GM12878 (cell line): ENCODE results near the gene GP2. TPM values are rescaled to one million over a fixed set of nuclear protein-coding genes. Genes with fewer than 3 reads are reported as not detected.

Experiments
- ATAC-seq: fragments of 200-7000 bp; cut with Tn5 transposase; 3 replicates; pipeline ENCODE4 v1.9.1; 2020; ENCODE audit warnings: mild to moderate bottlenecking, moderate library complexity
- BruUV-seq: library from RNA; stranded (reverse); fragments of 400-500 nt; replicated peaks from 2 replicates; lab custom pipeline; 2021; lab: Mats Ljungman, UMichigan
- CTCF ChIA-PET: fragments of 300-600 bp; sonication (Branson Sonifier 250); formaldehyde crosslinking; extraction: SDS; loops from one replicate; lab custom pipeline; 2021; ENCODE audit warnings: inconsistent platforms; lab: Yijun Ruan, JAX
- POLR2A ChIA-PET: fragments of 350-600 bp; formaldehyde crosslinking; extraction: SDS; loops from one replicate; lab custom pipeline; 2021; ENCODE audit warnings: inconsistent platforms; lab: Charles Lee
- RAD21 ChIA-PET: fragments of 300-600 bp; sonication (Branson Sonifier 250); formaldehyde crosslinking; loops from one replicate; lab custom pipeline; 2023; ENCODE audit warnings: antibody characterized with exemption; ENCODE audit not compliant: unreplicated experiment; lab: Charles Lee
- SMC1A ChIA-PET: fragments of 300-600 bp; sonication (Branson Sonifier 250); formaldehyde crosslinking; loops from one replicate; lab custom pipeline; 2023; ENCODE audit not compliant: unreplicated experiment, uncharacterized antibody; lab: Charles Lee
- DNase-seq: peaks from one replicate; pipeline ENCODE4 v3.0.0-alpha.2; 2011; ENCODE audit warnings: low read depth, low spot score
- FAIRE-seq: peaks from 3 replicates; lab custom pipeline; 2011; peaks lifted over from hg19 to GRCh38; lab: Jason Lieb, UNC
- H2AFZ ChIP-seq: 2 replicates; pipeline ENCODE4 v1.6.0; 2011; ENCODE audit warnings: low read depth, low read length, control low read depth; ENCODE audit not compliant: control insufficient read depth
- H3K27ac ChIP-seq: 2 replicates; pipeline ENCODE4 v1.5.1; 2011; ENCODE audit warnings: control low read depth; ENCODE audit not compliant: control insufficient read depth, insufficient read depth
- H3K27me3 ChIP-seq, 2 experiments: replicated peaks in 1 of 2; 2 replicates each; pipeline versions ENCODE4 v1.6.0 to v1.6.1; 2011; ENCODE audit warnings: low read length in 1 of 2; ENCODE audit not compliant: control insufficient read depth in 2 of 2, insufficient read depth in 2 of 2
- H3K36me3 ChIP-seq, 2 experiments: 2 replicates each; pipeline ENCODE4 v1.5.1; 2011; ENCODE audit warnings: low read length in 1 of 2; ENCODE audit not compliant: control insufficient read depth in 2 of 2, insufficient read depth in 2 of 2
- H3K4me1 ChIP-seq: 2 replicates; pipeline ENCODE4 v1.6.1; 2011; ENCODE audit warnings: mild to moderate bottlenecking, low read length, moderate library complexity, mixed read lengths; ENCODE audit not compliant: control insufficient read depth, insufficient read depth
- H3K4me2 ChIP-seq: 2 replicates; pipeline ENCODE4 v1.6.0; 2011; ENCODE audit warnings: control low read depth; ENCODE audit not compliant: control insufficient read depth, insufficient read depth
- H3K4me3 ChIP-seq: fragments of 200-600 bp; sonication (generic); 2 replicates; pipeline ENCODE4 v1.5.1; 2016
- H3K79me2 ChIP-seq: 2 replicates; pipeline ENCODE4 v1.6.0; 2011; ENCODE audit warnings: low read length; ENCODE audit not compliant: control insufficient read depth, insufficient read depth
- H3K9ac ChIP-seq: 2 replicates; pipeline ENCODE4 v1.8.0; 2011; ENCODE audit warnings: low read length, control low read depth, mixed read lengths; ENCODE audit not compliant: control insufficient read depth, insufficient read depth
- H3K9me3 ChIP-seq: replicated peaks from 3 replicates; pipeline ENCODE4 v1.5.1; 2011; ENCODE audit warnings: mild to moderate bottlenecking, low read length; ENCODE audit not compliant: control insufficient read depth, insufficient read depth
- H4K20me1 ChIP-seq: 2 replicates; pipeline ENCODE4 v1.6.0; 2011; ENCODE audit not compliant: control insufficient read depth, insufficient read depth
- CBFB ChIP-seq: IDR thresholded peaks from 2 replicates; pipeline ENCODE4 v1.6.1; 2016; ENCODE audit warnings: antibody characterized with exemption, low read depth
- CBX5 ChIP-seq: sonication (generic); IDR thresholded peaks from 2 replicates; pipeline ENCODE4 v1.6.1; 2016; ENCODE audit warnings: low read depth, moderate library complexity, mild to moderate bottlenecking, inconsistent platforms
- DPF2 ChIP-seq: fragments of 450-650 bp; IDR thresholded peaks from 2 replicates; pipeline ENCODE4 v1.6.1; 2017; ENCODE audit warnings: mild to moderate bottlenecking
- KLF5 ChIP-seq: fragments of 450-650 bp; IDR thresholded peaks from 2 replicates; pipeline ENCODE4 v1.6.1; 2014; ENCODE audit warnings: mild to moderate bottlenecking; ENCODE audit not compliant: partially characterized antibody
- NBN ChIP-seq: fragments of 450-650 bp; IDR thresholded peaks from 2 replicates; pipeline ENCODE4 v1.6.1; 2016
- NFXL1 ChIP-seq: fragments of 450-650 bp; IDR thresholded peaks from 2 replicates; pipeline ENCODE4 v1.6.1; 2017; ENCODE audit warnings: antibody characterized with exemption, mild to moderate bottlenecking, borderline replicate concordance
- PAX8 ChIP-seq: fragments of 450-650 bp; IDR thresholded peaks from 2 replicates; pipeline ENCODE4 v1.6.1; 2017; ENCODE audit warnings: mild to moderate bottlenecking, moderate library complexity
- PML ChIP-seq: IDR thresholded peaks from 2 replicates; pipeline ENCODE4 v1.6.1; 2012; ENCODE audit warnings: low read length, inconsistent platforms
- POLR2A ChIP-seq: IDR thresholded peaks from 2 replicates; pipeline ENCODE4 v1.6.1; 2011; ENCODE audit warnings: low read depth, mild to moderate bottlenecking, low read length
- RUNX3 ChIP-seq: IDR thresholded peaks from 2 replicates; pipeline ENCODE4 v1.6.1; 2012; ENCODE audit warnings: low read length, inconsistent platforms
- ZBED1 ChIP-seq: IDR thresholded peaks from 2 replicates; pipeline ENCODE4 v1.6.1; 2016; ENCODE audit warnings: borderline replicate concordance
- ZNF207 ChIP-seq: fragments of 450-650 bp; IDR thresholded peaks from 2 replicates; pipeline ENCODE4 v1.6.1; 2014; ENCODE audit warnings: antibody characterized with exemption, mild to moderate bottlenecking, borderline replicate concordance
- WGBS: methylation state at CpG from one replicate; pipeline ENCODE4 v1.1.6; 2016; ENCODE audit warnings: low lambda C conversion rate; ENCODE audit not compliant: insufficient replicate concordance, insufficient coverage; ENCODE audit errors: missing lambda C conversion rate; 5-methylcytosine and 5-hydroxymethylcytosine counted together
- in situ Hi-C: fragments of 300-500 bp; cut with MboI; formaldehyde crosslinking; loops from 9 replicates; pipeline ENCODE4 v1.14.3; 2018; ENCODE audit warnings: mixed read lengths
- intact Hi-C: fragments of 100-400 bp; cut with micrococcal nuclease; formaldehyde crosslinking; loops from one replicate; pipeline ENCODE4 v1.14.2; 2022; ENCODE audit not compliant: unreplicated experiment
- polyA plus RNA-seq, 11 experiments: library from polyadenylated mRNA; depleted of rRNA in 4 of 11; unstranded in 6 of 11; stranded (reverse) in 5 of 11; fragments of >200 nt; fragmentation: Nextera tagmentation in 4 of 11; fragmentation: Illumina TruSeq in 1 of 11; extraction: Ambion mirVana in 4 of 11; extraction: Trizol in 1 of 11; gene quantifications; 1 replicate in 1 of 11; 2 replicates in 10 of 11; pipeline versions ENCODE4 v1.2.1 to v1.2.3, GENCODE V29; 2011 to 2016; ENCODE audit warnings: inconsistent platforms in 2 of 11, missing spikeins in 2 of 11, low read depth in 1 of 11
- total RNA-seq, 4 experiments: library from RNA; depleted of rRNA in 3 of 4; stranded (reverse); fragments of >200 nt in 3 of 4; fragmentation: Illumina TruSeq in 1 of 4; extraction: Trizol in 1 of 4; gene quantifications; 2 replicates each; pipeline versions ENCODE4 v1.2.1 to v1.2.3, GENCODE V29; 2013 to 2021
- TF ChIP-seq, protein P1 (sequence below): fragments of 450-650 bp; IDR thresholded peaks from 2 replicates; pipeline ENCODE4 v1.6.1; 2016; ENCODE audit warnings: mild to moderate bottlenecking

Gene GP2
- total and polyA plus RNA-seq, 10 of the 15 experiments (the other 5 are each of a cell fraction or from before 2014, with no cell fraction given), result 6.9 TPM; not detected in 9

DNA sequence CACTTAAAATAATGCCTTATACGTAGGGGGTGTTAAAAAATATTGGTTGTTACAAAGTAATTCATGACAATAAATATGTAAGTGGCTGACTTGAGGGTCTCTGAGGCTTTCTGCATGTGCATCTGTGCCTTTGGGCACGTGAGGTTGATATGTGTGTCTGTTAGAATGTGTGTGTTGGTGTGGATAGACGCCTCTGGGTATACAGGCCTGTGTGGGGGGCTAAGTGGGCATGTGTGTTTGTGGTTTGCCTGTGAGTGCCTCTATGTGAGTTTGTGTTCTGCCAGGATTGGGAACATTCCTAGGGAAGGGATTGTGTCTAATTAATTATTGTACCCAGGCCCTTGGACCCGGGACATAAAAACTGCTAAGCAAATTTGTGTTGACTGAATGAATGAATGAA lies 19.0 kb downstream of the GP2 start (continued):
- TF ChIP-seq, protein P1, sequence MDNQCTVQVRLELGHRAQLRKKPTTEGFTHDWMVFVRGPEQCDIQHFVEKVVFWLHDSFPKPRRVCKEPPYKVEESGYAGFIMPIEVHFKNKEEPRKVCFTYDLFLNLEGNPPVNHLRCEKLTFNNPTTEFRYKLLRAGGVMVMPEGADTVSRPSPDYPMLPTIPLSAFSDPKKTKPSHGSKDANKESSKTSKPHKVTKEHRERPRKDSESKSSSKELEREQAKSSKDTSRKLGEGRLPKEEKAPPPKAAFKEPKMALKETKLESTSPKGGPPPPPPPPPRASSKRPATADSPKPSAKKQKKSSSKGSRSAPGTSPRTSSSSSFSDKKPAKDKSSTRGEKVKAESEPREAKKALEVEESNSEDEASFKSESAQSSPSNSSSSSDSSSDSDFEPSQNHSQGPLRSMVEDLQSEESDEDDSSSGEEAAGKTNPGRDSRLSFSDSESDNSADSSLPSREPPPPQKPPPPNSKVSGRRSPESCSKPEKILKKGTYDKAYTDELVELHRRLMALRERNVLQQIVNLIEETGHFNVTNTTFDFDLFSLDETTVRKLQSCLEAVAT, result no peak
- no peak for TF ChIP-seq RUNX3

DNA sequence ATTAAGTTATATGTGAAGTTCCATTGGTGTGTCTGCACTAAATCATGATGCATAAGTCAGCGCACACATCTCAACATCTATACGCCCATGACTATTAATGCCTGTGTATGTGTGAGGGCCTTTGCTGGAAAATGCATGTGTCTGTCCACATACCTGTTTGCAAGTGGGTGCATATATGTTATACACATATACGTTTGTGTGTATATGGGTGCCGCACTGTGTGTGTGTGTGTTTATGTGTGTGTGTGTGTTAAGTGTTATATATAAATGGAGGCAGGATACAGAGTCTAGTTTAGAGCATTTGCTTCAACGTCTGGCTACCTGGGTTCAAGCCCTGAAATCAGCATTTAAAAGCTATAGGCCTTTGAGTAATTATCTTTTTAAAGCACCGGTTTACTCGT lies 19.5 kb downstream of the GP2 start:
- RAD21 ChIA-PET, result no interaction called here
- H3K9me3 ChIP-seq, result no peaks in the 10 kb centered on the region
- DNase-seq (no peak), FAIRE-seq (no peak), ATAC-seq (no peak)
- in situ Hi-C loops, result no loop called here
- POLR2A ChIA-PET, result no interaction called here
- CTCF ChIA-PET, result no interaction called here
- H3K27ac ChIP-seq, result no peak overlapping the region
- no peak overlapping the region for H3K4me3 ChIP-seq
- H3K36me3 ChIP-seq, result no peaks in the 10 kb centered on the region
- no peak overlapping the region for H2AFZ ChIP-seq
- no peaks in the 10 kb centered on the region for H4K20me1 ChIP-seq
- SMC1A ChIA-PET, result no interaction called here
- TF ChIP-seq DPF2 (no peak), POLR2A (no peak), ZNF207 (no peak), NFXL1 (no peak), CBFB (no peak), CBX5 (no peak), KLF5 (no peak), NBN (no peak), ZBED1 (no peak), PML (no peak), PAX8 (no peak)
- TF ChIP-seq, all 136 proteins: peak for 0
- intact Hi-C loops, result no loop called here
- H3K4me2 ChIP-seq, result no peak overlapping the region
- BruUV-seq, result no TSS peak
- no peaks in the 10 kb centered on the region for H3K4me1 ChIP-seq
- H3K9ac ChIP-seq, result no peak overlapping the region
- no peaks in the 10 kb centered on the region for H3K79me2 ChIP-seq
- no peaks in the 10 kb centered on the region; a peak in 1 of 4 replicates for H3K27me3 ChIP-seq
- WGBS, result 61% methylated on average over 7 of the region's 7 CpGs
